CD4-positive, alpha-beta T cell (primary cell): ENCODE data around the gene MPRIP. TPM values are rescaled to one million over a fixed set of nuclear protein-coding genes. Genes with fewer than 3 reads are reported as not detected.

Experiments used
- ATAC-seq: fragments of 200-7000 bp; cut with Tn5 transposase; one replicate; pipeline ENCODE4 v1.10.0; 2022; ENCODE audit warnings: mild to moderate bottlenecking; ENCODE audit not compliant: poor library complexity
- CTCF ChIA-PET: fragments of 350-600 bp; sonication (Branson Sonifier 250); formaldehyde crosslinking; loops from one replicate; lab custom pipeline; 2021; ENCODE audit warnings: antibody characterized with exemption, inconsistent platforms; lab: Charles Lee
- POLR2A ChIA-PET: fragments of 350-600 bp; sonication (Branson Sonifier 250); formaldehyde crosslinking; loops from one replicate; lab custom pipeline; 2021; ENCODE audit warnings: antibody characterized with exemption, inconsistent platforms; lab: Charles Lee
- DNase-seq, 14 experiments: peaks; one replicate each; pipeline ENCODE4 v3.0.0-alpha.2; 2013 to 2020; ENCODE audit warnings: mixed read lengths in 2 of 14
- H3K27ac ChIP-seq, 2 donors: one replicate each; pipeline versions ENCODE4 v1.5.1 to v1.7.0; 2013; ENCODE audit warnings: low read length in 2 of 2, low read depth in 1 of 2, mild to moderate bottlenecking in 1 of 2
- H3K27me3 ChIP-seq, 2 experiments: 1 replicate in 1 of 2; 2 replicates in 1 of 2; pipeline versions ENCODE4 v1.6.1 to v1.7.0; 2013; ENCODE audit warnings: low read length in 2 of 2, control low read depth in 1 of 2, mild to moderate bottlenecking in 1 of 2, moderate library complexity in 1 of 2; ENCODE audit not compliant: insufficient read depth in 2 of 2, control insufficient read depth in 1 of 2
- H3K36me3 ChIP-seq: one replicate; pipeline ENCODE4 v1.6.1; 2013; ENCODE audit warnings: low read length, control low read depth; ENCODE audit not compliant: insufficient read depth
- H3K4me1 ChIP-seq: one replicate; pipeline ENCODE4 v1.6.1; 2013; ENCODE audit warnings: low read length, control low read depth; ENCODE audit not compliant: insufficient read depth
- H3K4me3 ChIP-seq: one replicate; pipeline ENCODE4 v1.5.1; 2013; ENCODE audit warnings: mild to moderate bottlenecking, low read length, moderate library complexity
- H3K9me3 ChIP-seq, 2 experiments: 1 replicate in 1 of 2; 2 replicates in 1 of 2; pipeline versions ENCODE4 v1.6.1 to v1.7.0; 2013; ENCODE audit warnings: low read length in 2 of 2, mild to moderate bottlenecking in 2 of 2, control low read depth in 1 of 2, moderate library complexity in 1 of 2; ENCODE audit not compliant: control insufficient read depth in 1 of 2, insufficient read depth in 1 of 2
- H3K27ac Mint-ChIP-seq: one replicate; pipeline ENCODE4 v1.8.0; 2020; ENCODE audit warnings: mixed read lengths
- H3K27me3 Mint-ChIP-seq: one replicate; pipeline ENCODE4 v1.8.0; 2021; ENCODE audit warnings: mixed read lengths
- H3K36me3 Mint-ChIP-seq: one replicate; pipeline ENCODE4 v1.8.0; 2021; ENCODE audit warnings: low read depth, mixed read lengths
- H3K4me1 Mint-ChIP-seq: one replicate; pipeline ENCODE4 v1.8.0; 2021; ENCODE audit warnings: low read depth, mixed read lengths
- H3K4me3 Mint-ChIP-seq: one replicate; pipeline ENCODE4 v1.8.0; 2020; ENCODE audit warnings: mild to moderate bottlenecking, mixed read lengths
- H3K9me3 Mint-ChIP-seq: one replicate; pipeline ENCODE4 v1.8.0; 2020; ENCODE audit warnings: mixed read lengths
- intact Hi-C, 2 experiments: fragments of 100-400 bp; cut with DNase I in 1 of 2; cut with micrococcal nuclease in 1 of 2; formaldehyde crosslinking; loops; one replicate each; pipeline versions ENCODE4 v1.15.1 to v1.9.0; 2023 to 2025; cut with DNase I, micrococcal nuclease
- total RNA-seq, 174 experiments: library from RNA in 2 of 174; stranded (reverse) in 2 of 174; gene quantifications; one replicate each; pipeline ENCODE4 v1.2.3 and lab custom pipeline; 2021 to 2026
- TF ChIP-seq, protein P1 (sequence below): fragments of 200-600 bp; IDR thresholded peaks from one replicate; pipeline ENCODE4 v1.8.0; 2022; ENCODE audit warnings: antibody characterized with exemption, mild to moderate bottlenecking

Gene MPRIP
- total RNA-seq, 2 experiments from 2014 or later, result 176 to 188 TPM

DNA sequence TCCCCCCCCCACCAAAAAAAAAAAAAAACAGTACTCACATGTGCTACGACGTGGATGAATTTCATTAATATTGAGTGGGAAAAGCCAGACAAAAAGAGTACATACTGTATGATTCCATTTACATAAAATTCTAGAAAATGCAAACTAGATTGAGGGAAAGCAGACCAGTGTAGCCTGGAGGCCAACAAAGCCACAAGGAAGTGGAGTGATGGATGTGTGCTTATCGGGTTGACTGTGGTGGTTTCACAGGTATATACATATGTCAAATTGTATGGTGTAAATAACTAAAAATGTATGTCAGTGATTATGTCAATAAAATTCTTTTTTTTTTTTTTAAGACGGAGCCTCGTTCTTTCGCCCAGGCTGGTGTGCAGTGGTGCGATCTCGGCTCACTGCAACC, 165.7 kb downstream of the MPRIP start:
- peak in 2 of 14 experiments; percentile 54 to 59 for DNase-seq
- Mint-ChIP-seq H3K9me3 (no peaks in the 10 kb centered on the region), H3K4me3 (no peak overlapping the region), H3K27ac (peak overlapping the region; percentile 92), H3K27me3 (no peaks in the 10 kb centered on the region), H3K36me3 (peaks cover 20% of the 10 kb centered on the region), H3K4me1 (peaks cover 24% of the 10 kb centered on the region)
- Histone ChIP-seq H3K36me3 (peaks cover 3% of the 10 kb centered on the region), H3K4me3 (no peak overlapping the region), H3K27me3 (no peaks in the 10 kb centered on the region), H3K27ac (no peak overlapping the region), H3K4me1 (peaks cover 33% of the 10 kb centered on the region), H3K9me3 (peaks cover 0 to 5% of the 10 kb centered on the region in 2 experiments)
- TF ChIP-seq, protein P1, sequence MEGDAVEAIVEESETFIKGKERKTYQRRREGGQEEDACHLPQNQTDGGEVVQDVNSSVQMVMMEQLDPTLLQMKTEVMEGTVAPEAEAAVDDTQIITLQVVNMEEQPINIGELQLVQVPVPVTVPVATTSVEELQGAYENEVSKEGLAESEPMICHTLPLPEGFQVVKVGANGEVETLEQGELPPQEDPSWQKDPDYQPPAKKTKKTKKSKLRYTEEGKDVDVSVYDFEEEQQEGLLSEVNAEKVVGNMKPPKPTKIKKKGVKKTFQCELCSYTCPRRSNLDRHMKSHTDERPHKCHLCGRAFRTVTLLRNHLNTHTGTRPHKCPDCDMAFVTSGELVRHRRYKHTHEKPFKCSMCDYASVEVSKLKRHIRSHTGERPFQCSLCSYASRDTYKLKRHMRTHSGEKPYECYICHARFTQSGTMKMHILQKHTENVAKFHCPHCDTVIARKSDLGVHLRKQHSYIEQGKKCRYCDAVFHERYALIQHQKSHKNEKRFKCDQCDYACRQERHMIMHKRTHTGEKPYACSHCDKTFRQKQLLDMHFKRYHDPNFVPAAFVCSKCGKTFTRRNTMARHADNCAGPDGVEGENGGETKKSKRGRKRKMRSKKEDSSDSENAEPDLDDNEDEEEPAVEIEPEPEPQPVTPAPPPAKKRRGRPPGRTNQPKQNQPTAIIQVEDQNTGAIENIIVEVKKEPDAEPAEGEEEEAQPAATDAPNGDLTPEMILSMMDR, result no peak
- intact Hi-C loops, result loop anchor here (2.0 to 10.0 kb wide), 3 partner anchors 53 to 73 kb away; partner anchors contain the start of gene COPS3 (in 1 of the 2)
- POLR2A ChIA-PET, result interaction anchor here (0.9 to 3.4 kb wide), 3 partner anchors 26 to 31 kb away, joined by 4 to 17 read pairs (median 11); partner anchors contain the start of gene FLCN
- ATAC-seq, result no peak
- CTCF ChIA-PET, result no interaction called here

DNA sequence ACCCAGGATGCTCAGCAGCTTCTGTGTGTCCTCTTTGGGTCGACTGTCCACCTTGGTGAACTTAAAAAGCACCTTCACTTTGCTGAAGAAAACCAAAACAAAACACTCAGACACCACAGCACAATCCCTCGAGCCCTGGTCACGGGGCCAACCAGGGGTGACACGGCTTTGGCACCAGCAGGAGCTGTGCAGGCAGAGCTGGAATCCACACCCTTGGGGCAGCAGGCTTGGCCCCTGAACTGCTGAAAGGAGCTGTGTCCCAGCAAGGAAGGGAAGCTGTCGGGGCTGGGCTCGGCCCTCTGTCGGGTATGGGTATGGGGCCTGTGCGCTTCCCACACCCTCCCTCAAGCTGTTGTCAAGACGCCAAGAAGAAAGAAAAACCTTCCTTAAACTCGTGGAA, 171.5 kb downstream of the MPRIP start:
- Mint-ChIP-seq H3K27me3 (no peaks in the 10 kb centered on the region), H3K9me3 (no peaks in the 10 kb centered on the region), H3K27ac (no peak overlapping the region), H3K4me3 (no peak overlapping the region), H3K36me3 (peaks cover 41% of the 10 kb centered on the region), H3K4me1 (no peaks in the 10 kb centered on the region)
- Histone ChIP-seq H3K27me3 (no peaks in the 10 kb centered on the region), H3K4me3 (no peak overlapping the region), H3K9me3 (no peaks in the 10 kb centered on the region), H3K27ac (no peak overlapping the region), H3K4me1 (no peaks in the 10 kb centered on the region), H3K36me3 (peaks cover 47% of the 10 kb centered on the region)
- ChIA-PET POLR2A (interaction anchor here (0.8 kb wide), 1 partner anchor 36 kb away, joined by 3 read pairs; no protein-coding TSS in a partner anchor), CTCF (interaction anchor here (1.4 kb wide), 1 partner anchor 72 kb away, joined by 3 read pairs; no protein-coding TSS in a partner anchor)
- TF ChIP-seq, protein P1, result no peak
- intact Hi-C loops, result no loop called here
- no peak for DNase-seq
- no peak for ATAC-seq

DNA sequence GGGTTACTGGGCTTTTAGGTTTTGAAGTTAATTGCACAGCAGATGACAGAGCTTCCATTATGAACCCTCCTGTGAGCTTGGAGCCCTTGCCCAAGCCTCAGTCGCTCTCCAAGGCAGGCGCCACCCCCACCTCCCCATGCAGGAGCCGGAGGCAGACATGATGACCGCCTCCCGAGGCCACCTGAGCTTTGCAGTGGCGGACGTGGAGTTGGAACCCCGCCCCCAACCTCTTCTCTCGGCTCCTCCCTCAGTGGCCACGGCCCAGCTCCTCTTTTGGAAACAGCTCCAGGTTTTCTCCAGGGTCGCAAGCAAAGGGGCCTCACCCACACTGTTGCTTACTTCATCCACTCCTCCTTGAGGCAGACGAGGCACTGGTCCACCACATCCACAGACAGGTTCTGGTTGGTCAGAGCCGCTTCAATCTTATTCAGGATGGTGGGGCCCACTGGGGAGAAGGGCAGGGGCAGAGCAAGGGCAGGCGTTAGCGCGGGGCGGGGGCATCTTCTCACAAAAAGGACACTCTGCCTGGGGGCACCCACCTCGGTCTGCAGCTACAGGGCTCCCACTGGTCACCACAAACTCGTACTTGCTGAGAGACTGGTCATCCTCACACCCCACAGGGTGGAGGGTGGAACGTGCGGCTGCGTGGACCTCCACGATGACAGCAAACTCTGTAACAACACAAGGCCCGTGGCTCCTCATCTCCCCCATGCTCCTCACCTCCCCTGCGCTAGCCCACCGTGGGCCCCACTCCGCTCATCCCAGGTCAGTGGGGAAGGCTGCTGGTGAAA, 172.6 kb downstream of the MPRIP start:
- peaks cover 54% of the 10 kb centered on the region for H3K36me3 ChIP-seq
- H3K4me1 ChIP-seq, result no peaks in the 10 kb centered on the region
- intact Hi-C loops, result loop anchor here in 1 of 2 experiments (5.0 kb wide), 1 partner anchor 38 kb away; no protein-coding TSS in a partner anchor
- H3K4me3 ChIP-seq, result no peak overlapping the region
- no peak overlapping the region for H3K27ac Mint-ChIP-seq
- H3K36me3 Mint-ChIP-seq, result peaks cover 49% of the 10 kb centered on the region
- no peaks in the 10 kb centered on the region for H3K27me3 ChIP-seq
- H3K9me3 Mint-ChIP-seq, result no peaks in the 10 kb centered on the region
- no peaks in the 10 kb centered on the region for H3K9me3 ChIP-seq
- TF ChIP-seq, protein P1, result no peak
- POLR2A ChIA-PET, result interaction anchor here (0.8 kb wide), 1 partner anchor 37 kb away, joined by 3 read pairs; no protein-coding TSS in a partner anchor
- CTCF ChIA-PET, result interaction anchor here (1.4 kb wide), 1 partner anchor 73 kb away, joined by 3 read pairs; no protein-coding TSS in a partner anchor
- H3K27me3 Mint-ChIP-seq, result no peaks in the 10 kb centered on the region
- DNase-seq, result no peak
- H3K4me1 Mint-ChIP-seq, result no peaks in the 10 kb centered on the region
- no peak overlapping the region for H3K27ac ChIP-seq
- H3K4me3 Mint-ChIP-seq, result no peak overlapping the region
- no peak for ATAC-seq
